Measurements from ENCODE around the gene KRT4.

GRCh38 chr12:52772772-52773171 lies 41.1 kb downstream of the KRT4 start:
- TF ChIP-seq CTCF (IDR thresholded peaks at IDR 0.05), result no peak
- TF ChIP-seq POLR2AphosphoS5 (IDR thresholded peaks at IDR 0.05), result no peak
- no peak for TF ChIP-seq POLR2A (IDR thresholded peaks at IDR 0.05)
